ENCODE measurements around the gene RAD9B. TPM values are rescaled to one million over a fixed set of nuclear protein-coding genes. Genes with fewer than 3 reads are reported as not detected.
"Not testable (repeated sequence)": the region's sequence is repeated elsewhere in the genome, so short reads cannot be mapped to it uniquely, and the experiment has no call there.

RAD9B gene
- total and polyA plus RNA-seq, 2 experiments from 2014 or later = 0.19 to 0.97 TPM

GRCh38 chr12:110465024-110465423 lies 37.1 kb upstream of the RAD9B start:
- H3K36me3 ChIP-seq (ENCODE audit: low read depth) = 0 out of 2 replicates have a peak, but pooled peaks cover 3% of the 10 kb centered on the region
- no peak for TF ChIP-seq EZH2 (IDR thresholded peaks at IDR 0.05; ENCODE audit: insufficient read depth, poor library complexity, severe bottlenecking)
- TF ChIP-seq EZH2phosphoT487 (IDR thresholded peaks at IDR 0.05; ENCODE audit: insufficient read depth, low read depth) = no peak
- WGBS, 2 experiments (ENCODE audit: low coverage in 1 of 2, low lambda C conversion rate in 2 of 2, missing lambda C conversion rate in 2 of 2) = 65 to 79% methylated on average over 2 of the region's 2 CpGs
- H3K4me3 ChIP-seq = no peak overlapping the region
- no peak overlapping the region for H3K4me2 ChIP-seq (ENCODE audit: unreplicated experiment)
- H4K20me1 ChIP-seq (ENCODE audit: insufficient read depth) = no peaks in the 10 kb centered on the region
- H3K4me1 ChIP-seq (ENCODE audit: insufficient read depth) = peaks cover 10% of the 10 kb centered on the region; the same call in 1 of the 2 replicates
- in situ Hi-C loops (cut with MboI) = no loop called here
- no peak overlapping the region for H2AFZ ChIP-seq
- no peak overlapping the region for H3K9ac ChIP-seq
- H3K27ac ChIP-seq = no peak overlapping the region
- no peak for DNase-seq
- H3K9me2 ChIP-seq (ENCODE audit: insufficient read depth) = no peaks in the 10 kb centered on the region
- no peaks in the 10 kb centered on the region for H3F3A ChIP-seq (ENCODE audit: insufficient read depth)
- no peaks in the 10 kb centered on the region for H3K27me3 ChIP-seq (replicated peaks; ENCODE audit: insufficient read depth)
- H3K79me2 ChIP-seq (ENCODE audit: insufficient read depth) = peaks cover 34% of the 10 kb centered on the region
- no peaks in the 10 kb centered on the region for H3K9me3 ChIP-seq (ENCODE audit: low read depth)

GRCh38 chr12:110465765-110466164 lies 36.4 kb upstream of the RAD9B start:
- H2AFZ ChIP-seq; H3K9me3 ChIP-seq (ENCODE audit: low read depth); DNase-seq; H3K27me3 ChIP-seq (replicated peaks; ENCODE audit: insufficient read depth); H3K4me3 ChIP-seq; H3F3A ChIP-seq (ENCODE audit: insufficient read depth); in situ Hi-C loops (cut with MboI); H3K36me3 ChIP-seq (ENCODE audit: low read depth); H3K4me1 ChIP-seq (ENCODE audit: insufficient read depth); H3K4me2 ChIP-seq (ENCODE audit: unreplicated experiment); H4K20me1 ChIP-seq (ENCODE audit: insufficient read depth); H3K9me2 ChIP-seq (ENCODE audit: insufficient read depth); H3K27ac ChIP-seq: not testable (repeated sequence)
- H3K9ac ChIP-seq = 0 out of 2 replicates have a peak overlapping the region, but pooled peaks have one; percentile 2
- peaks cover 42% of the 10 kb centered on the region for H3K79me2 ChIP-seq (ENCODE audit: insufficient read depth)
- 93 to 94% methylated on average over 11 of the region's 11 CpGs for WGBS, 2 experiments (ENCODE audit: low coverage in 1 of 2, low lambda C conversion rate in 2 of 2, missing lambda C conversion rate in 2 of 2)

GRCh38 chr12:110466791-110467190 lies 35.3 kb upstream of the RAD9B start:
- Histone ChIP-seq H3K4me3 (peak overlapping the region; percentile 88), H3K27me3 (replicated peaks; ENCODE audit: insufficient read depth) (no peaks in the 10 kb centered on the region), H3K9me3 (ENCODE audit: low read depth) (no peaks in the 10 kb centered on the region), H3K4me2 (ENCODE audit: unreplicated experiment) (peak overlapping the region; percentile 98), H3F3A (ENCODE audit: insufficient read depth) (no peaks in the 10 kb centered on the region), H2AFZ (0 out of 2 replicates have a peak overlapping the region, but pooled peaks have one; percentile 90), H3K36me3 (ENCODE audit: low read depth) (0 out of 2 replicates have a peak, but pooled peaks cover 3% of the 10 kb centered on the region), H3K27ac (no peak overlapping the region), H3K9me2 (ENCODE audit: insufficient read depth) (no peaks in the 10 kb centered on the region), H3K79me2 (ENCODE audit: insufficient read depth) (peaks cover 52% of the 10 kb centered on the region), H4K20me1 (ENCODE audit: insufficient read depth) (no peaks in the 10 kb centered on the region), H3K4me1 (ENCODE audit: insufficient read depth) (peaks cover 10% of the 10 kb centered on the region; the same call in 1 of the 2 replicates), H3K9ac (peak overlapping the region; percentile 90)
- in situ Hi-C loops (cut with MboI) = no loop called here
- 59 to 69% methylated on average over 2 to 5 of the region's 5 CpGs for WGBS, 2 experiments (ENCODE audit: low coverage in 1 of 2, low lambda C conversion rate in 2 of 2, missing lambda C conversion rate in 2 of 2)
- DNase-seq = no peak
- no peak for TF ChIP-seq EZH2 (IDR thresholded peaks at IDR 0.05; ENCODE audit: insufficient read depth, poor library complexity, severe bottlenecking)
- TF ChIP-seq EZH2phosphoT487 (IDR thresholded peaks at IDR 0.05; ENCODE audit: insufficient read depth, low read depth) = no peak

GRCh38 chr12:110467847-110468213 lies 34.3 kb upstream of the RAD9B start:
- in situ Hi-C loops (cut with MboI) = no loop called here
- H2AFZ ChIP-seq = peak overlapping the region; percentile 90
- no peaks in the 10 kb centered on the region for H3F3A ChIP-seq (ENCODE audit: insufficient read depth)
- H3K36me3 ChIP-seq (ENCODE audit: low read depth) = 0 out of 2 replicates have a peak, but pooled peaks cover 3% of the 10 kb centered on the region
- peaks cover 60% of the 10 kb centered on the region for H3K79me2 ChIP-seq (ENCODE audit: insufficient read depth)
- peak overlapping the region; percentile 50 for H3K27ac ChIP-seq
- H3K4me2 ChIP-seq (ENCODE audit: unreplicated experiment) = peak overlapping the region; percentile 98
- H3K9ac ChIP-seq = peak overlapping the region; percentile 90
- peak overlapping the region; percentile 88 for H3K4me3 ChIP-seq
- H3K4me1 ChIP-seq (ENCODE audit: insufficient read depth) = peaks cover 10% of the 10 kb centered on the region; the same call in 1 of the 2 replicates
- H4K20me1 ChIP-seq (ENCODE audit: insufficient read depth) = no peaks in the 10 kb centered on the region
- H3K27me3 ChIP-seq (replicated peaks; ENCODE audit: insufficient read depth) = no peaks in the 10 kb centered on the region
- H3K9me3 ChIP-seq (ENCODE audit: low read depth) = no peaks in the 10 kb centered on the region
- TF ChIP-seq EZH2phosphoT487 (IDR thresholded peaks at IDR 0.05; ENCODE audit: insufficient read depth, low read depth) = no peak
- TF ChIP-seq EZH2 (IDR thresholded peaks at IDR 0.05; ENCODE audit: insufficient read depth, poor library complexity, severe bottlenecking) = no peak
- DNase-seq = no peak
- 1 to 3% methylated on average over 10 to 15 of the region's 15 CpGs for WGBS, 2 experiments (ENCODE audit: low coverage in 1 of 2, low lambda C conversion rate in 2 of 2, missing lambda C conversion rate in 2 of 2)
- H3K9me2 ChIP-seq (ENCODE audit: insufficient read depth) = no peaks in the 10 kb centered on the region
